ENCODE data around the gene MYLK. TPM values are rescaled to one million over a fixed set of nuclear protein-coding genes. Genes with fewer than 3 reads are reported as not detected.

The MYLK gene
- total RNA-seq, 1 experiment from 2014 or later = 3.1 TPM

GRCh38 chr3:123861081-123861836, 22.9 kb downstream of the MYLK start:
- H3K4me3 ChIP-seq (ENCODE audit: insufficient read depth, low read depth, low read length) = no peak overlapping the region
- no peaks in the 10 kb centered on the region for H3K27me3 ChIP-seq (ENCODE audit: control insufficient read depth, insufficient read depth, low read length)
- no peaks in the 10 kb centered on the region for H3K36me3 ChIP-seq (replicated peaks; ENCODE audit: control insufficient read depth, insufficient read depth, low read length)
- no peak for DNase-seq

- H3K27me3 ChIP-seq (ENCODE audit: control insufficient read depth, insufficient read depth, low read length) = no peaks in the 10 kb centered on the region
- no peak overlapping the region for H3K4me3 ChIP-seq (ENCODE audit: insufficient read depth, low read depth, low read length)
- DNase-seq = no peak
- H3K36me3 ChIP-seq (replicated peaks; ENCODE audit: control insufficient read depth, insufficient read depth, low read length) = no peaks in the 10 kb centered on the region
These were observed 25.0 kb downstream of the MYLK start for GRCh38 chr3:123859177-123859576.

- Histone ChIP-seq H3K36me3 (replicated peaks; ENCODE audit: control insufficient read depth, insufficient read depth, low read length) (no peaks in the 10 kb centered on the region), H3K4me3 (ENCODE audit: insufficient read depth, low read depth, low read length) (no peak overlapping the region), H3K27me3 (ENCODE audit: control insufficient read depth, insufficient read depth, low read length) (no peaks in the 10 kb centered on the region)
- no peak for DNase-seq
These were observed 29.2 kb downstream of the MYLK start for GRCh38 chr3:123854905-123855304.

- Histone ChIP-seq H3K36me3 (replicated peaks; ENCODE audit: control insufficient read depth, insufficient read depth, low read length) (no peaks in the 10 kb centered on the region), H3K27me3 (ENCODE audit: control insufficient read depth, insufficient read depth, low read length) (no peaks in the 10 kb centered on the region), H3K4me3 (ENCODE audit: insufficient read depth, low read depth, low read length) (no peak overlapping the region)
- no peak for DNase-seq
These were observed 30.3 kb downstream of the MYLK start for GRCh38 chr3:123853686-123854372.

- H3K36me3 ChIP-seq (replicated peaks; ENCODE audit: control insufficient read depth, insufficient read depth, low read length) = no peaks in the 10 kb centered on the region
- H3K4me3 ChIP-seq (ENCODE audit: insufficient read depth, low read depth, low read length) = no peak overlapping the region
- H3K27me3 ChIP-seq (ENCODE audit: control insufficient read depth, insufficient read depth, low read length) = no peaks in the 10 kb centered on the region
- DNase-seq = no peak
These were observed 36.9 kb downstream of the MYLK start for GRCh38 chr3:123847209-123847608.

GRCh38 chr3:123843668-123844067, 40.5 kb downstream of the MYLK start:
- peak; percentile 13 for DNase-seq
- H3K27me3 ChIP-seq (ENCODE audit: control insufficient read depth, insufficient read depth, low read length) = no peaks in the 10 kb centered on the region
- H3K36me3 ChIP-seq (replicated peaks; ENCODE audit: control insufficient read depth, insufficient read depth, low read length) = no peaks in the 10 kb centered on the region
- H3K4me3 ChIP-seq (ENCODE audit: insufficient read depth, low read depth, low read length) = no peak overlapping the region

GRCh38 chr3:123842711-123843110, 41.4 kb downstream of the MYLK start:
- Histone ChIP-seq H3K27me3 (ENCODE audit: control insufficient read depth, insufficient read depth, low read length) (no peaks in the 10 kb centered on the region), H3K36me3 (replicated peaks; ENCODE audit: control insufficient read depth, insufficient read depth, low read length) (no peaks in the 10 kb centered on the region), H3K4me3 (ENCODE audit: insufficient read depth, low read depth, low read length) (no peak overlapping the region)
- no peak for DNase-seq

GRCh38 chr3:123841476-123842238, 42.5 kb downstream of the MYLK start:
- no peaks in the 10 kb centered on the region for H3K27me3 ChIP-seq (ENCODE audit: control insufficient read depth, insufficient read depth, low read length)
- H3K36me3 ChIP-seq (replicated peaks; ENCODE audit: control insufficient read depth, insufficient read depth, low read length) = no peaks in the 10 kb centered on the region
- no peak for DNase-seq
- H3K4me3 ChIP-seq (ENCODE audit: insufficient read depth, low read depth, low read length) = no peak overlapping the region

- no peak for DNase-seq
These were observed 43.2 kb downstream of the MYLK start for GRCh38 chr3:123840961-123841360.

GRCh38 chr3:123837858-123838257, 46.3 kb downstream of the MYLK start:
- no peaks in the 10 kb centered on the region for H3K36me3 ChIP-seq (replicated peaks; ENCODE audit: control insufficient read depth, insufficient read depth, low read length)
- no peak for DNase-seq
- no peak overlapping the region for H3K4me3 ChIP-seq (ENCODE audit: insufficient read depth, low read depth, low read length)
- no peaks in the 10 kb centered on the region for H3K27me3 ChIP-seq (ENCODE audit: control insufficient read depth, insufficient read depth, low read length)

More at GRCh38 chr3:123840961-123841360, 43.2 kb downstream of the MYLK start:
- Histone ChIP-seq H3K4me3 (ENCODE audit: insufficient read depth, low read depth, low read length) (no peak overlapping the region), H3K36me3 (replicated peaks; ENCODE audit: control insufficient read depth, insufficient read depth, low read length) (no peaks in the 10 kb centered on the region), H3K27me3 (ENCODE audit: control insufficient read depth, insufficient read depth, low read length) (no peaks in the 10 kb centered on the region)

- H3K27me3 ChIP-seq (ENCODE audit: control insufficient read depth, insufficient read depth, low read length) = no peaks in the 10 kb centered on the region
- DNase-seq = no peak
- no peak overlapping the region for H3K4me3 ChIP-seq (ENCODE audit: insufficient read depth, low read depth, low read length)
- H3K36me3 ChIP-seq (replicated peaks; ENCODE audit: control insufficient read depth, insufficient read depth, low read length) = no peaks in the 10 kb centered on the region; the same call in 1 of the 2 replicates
These were observed 49.5 kb downstream of the MYLK start for GRCh38 chr3:123834631-123835030.

GRCh38 chr3:123833398-123833785, 50.7 kb downstream of the MYLK start:
- Histone ChIP-seq H3K4me3 (ENCODE audit: insufficient read depth, low read depth, low read length) (no peak overlapping the region), H3K36me3 (replicated peaks; ENCODE audit: control insufficient read depth, insufficient read depth, low read length) (no peaks in the 10 kb centered on the region; the same call in 1 of the 2 replicates), H3K27me3 (ENCODE audit: control insufficient read depth, insufficient read depth, low read length) (no peaks in the 10 kb centered on the region)
- no peak for DNase-seq

GRCh38 chr3:123832692-123833397, 51.3 kb downstream of the MYLK start:
- no peak overlapping the region for H3K4me3 ChIP-seq (ENCODE audit: insufficient read depth, low read depth, low read length)
- DNase-seq = no peak
- H3K27me3 ChIP-seq (ENCODE audit: control insufficient read depth, insufficient read depth, low read length) = no peaks in the 10 kb centered on the region
- no peaks in the 10 kb centered on the region; the same call in 1 of the 2 replicates for H3K36me3 ChIP-seq (replicated peaks; ENCODE audit: control insufficient read depth, insufficient read depth, low read length)

GRCh38 chr3:123831420-123831819, 52.7 kb downstream of the MYLK start:
- no peaks in the 10 kb centered on the region; the same call in 1 of the 2 replicates for H3K36me3 ChIP-seq (replicated peaks; ENCODE audit: control insufficient read depth, insufficient read depth, low read length)
- H3K4me3 ChIP-seq (ENCODE audit: insufficient read depth, low read depth, low read length) = no peak overlapping the region
- no peak for DNase-seq
- no peaks in the 10 kb centered on the region for H3K27me3 ChIP-seq (ENCODE audit: control insufficient read depth, insufficient read depth, low read length)
